DMS 273 (cell line): Measurements from ENCODE around the gene FGFBP3.

Experiments used
- DNase-seq: peaks from one replicate; lab custom pipeline; 2025; ENCODE audit not compliant: unreplicated experiment; lab: John Stamatoyannopoulos, UW

Gene FGFBP3, protein sequence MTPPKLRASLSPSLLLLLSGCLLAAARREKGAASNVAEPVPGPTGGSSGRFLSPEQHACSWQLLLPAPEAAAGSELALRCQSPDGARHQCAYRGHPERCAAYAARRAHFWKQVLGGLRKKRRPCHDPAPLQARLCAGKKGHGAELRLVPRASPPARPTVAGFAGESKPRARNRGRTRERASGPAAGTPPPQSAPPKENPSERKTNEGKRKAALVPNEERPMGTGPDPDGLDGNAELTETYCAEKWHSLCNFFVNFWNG

DNA sequence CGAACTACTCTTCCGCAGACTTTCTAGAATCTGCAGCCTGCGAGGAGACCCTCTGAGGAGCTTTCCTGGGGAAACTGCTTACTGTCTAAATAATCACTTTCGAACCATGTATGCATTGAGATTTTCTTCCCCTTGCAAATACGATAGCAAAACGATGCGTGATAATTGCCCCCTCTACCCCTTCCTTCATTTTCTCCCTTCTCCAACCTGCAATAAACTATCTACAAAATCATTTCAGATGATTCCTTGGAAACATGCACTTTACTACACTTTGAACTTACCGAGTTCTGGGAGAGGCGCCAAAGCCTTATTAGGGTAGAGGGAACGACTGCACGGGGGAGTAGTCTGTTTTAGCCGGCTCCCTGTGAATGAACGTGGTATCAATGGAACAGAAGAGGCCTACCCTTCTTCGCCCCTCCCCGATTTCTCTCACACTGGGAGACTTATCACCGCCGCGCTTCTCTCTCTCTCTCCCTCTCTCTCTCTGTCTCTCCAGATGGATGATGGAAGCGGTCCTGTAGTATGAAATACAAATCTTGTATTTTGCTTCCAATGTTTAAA lies at the start of gene FGFBP3:
Gene FGFBP3 (minus strand): TSS at position 370 of the 561 bp plus-strand sequence. CDS start 517 bp downstream, outside the sequence.
- peak; percentile 86 for DNase-seq

DNA sequence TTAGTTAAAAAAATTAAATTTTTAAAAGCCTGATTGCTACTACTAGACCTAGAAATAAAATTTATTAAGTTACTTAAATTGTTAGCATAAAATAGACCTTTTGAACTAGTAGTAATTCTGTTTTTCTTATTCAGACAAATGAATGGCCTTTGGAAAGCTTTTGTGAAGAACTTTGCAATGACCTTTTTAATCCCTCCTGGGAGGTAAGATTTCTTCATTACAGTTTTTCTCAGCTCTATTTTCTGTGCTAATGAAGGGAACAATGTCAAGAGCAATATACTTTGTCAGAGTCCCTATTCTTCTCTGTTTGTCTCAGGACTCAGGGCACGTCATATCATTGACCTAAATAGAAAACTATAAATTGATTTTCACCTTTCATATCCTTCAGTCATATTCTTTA lies 47.8 kb upstream of the FGFBP3 start:
- DNase-seq, result no peak

DNA sequence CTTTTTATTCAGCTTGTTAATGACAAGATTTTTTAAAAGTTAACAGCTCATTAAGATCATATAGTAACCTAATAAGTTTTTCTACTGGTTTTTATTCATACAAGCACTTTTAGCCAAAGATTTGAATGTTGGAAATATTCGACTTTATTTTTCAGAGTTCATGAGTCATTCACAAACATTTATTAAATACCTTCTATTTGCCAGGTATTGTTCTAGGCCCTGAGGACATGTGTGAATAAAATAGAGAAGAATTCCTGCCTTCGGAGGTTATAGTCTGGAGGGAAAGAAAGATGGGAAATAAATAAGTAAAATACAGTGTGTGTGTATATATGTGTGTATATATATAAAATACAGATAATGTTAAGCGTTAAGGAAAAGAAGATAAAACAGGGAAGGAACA lies 45.8 kb upstream of the FGFBP3 start:
- DNase-seq, result no peak

DNA sequence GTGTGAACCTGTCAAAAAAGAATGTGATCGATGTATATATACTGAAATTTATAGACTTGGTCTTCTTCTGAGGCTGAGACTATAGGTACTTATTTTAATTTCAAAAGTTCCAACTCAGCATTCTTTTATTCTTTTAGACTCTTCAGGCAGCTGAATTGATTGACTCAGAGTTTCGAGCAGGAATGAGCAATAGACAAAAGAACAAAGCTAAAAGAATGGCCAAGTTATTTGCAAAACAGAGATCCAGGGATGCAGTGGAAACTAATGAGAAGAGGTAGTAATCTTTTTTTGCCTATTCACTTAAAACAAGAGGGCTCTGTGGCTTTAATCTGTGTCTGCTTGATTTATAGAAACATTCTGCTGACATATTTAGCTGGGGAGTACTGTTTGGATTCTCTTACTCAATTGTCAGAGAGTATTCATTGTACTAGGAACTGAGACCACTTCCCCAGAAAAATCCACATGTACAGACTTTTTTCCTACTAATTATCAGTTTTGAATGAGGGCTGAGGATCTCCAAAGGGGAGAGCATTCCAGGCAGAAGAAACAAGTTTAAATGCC lies 44.4 kb upstream of the FGFBP3 start:
- DNase-seq, result no peak

DNA sequence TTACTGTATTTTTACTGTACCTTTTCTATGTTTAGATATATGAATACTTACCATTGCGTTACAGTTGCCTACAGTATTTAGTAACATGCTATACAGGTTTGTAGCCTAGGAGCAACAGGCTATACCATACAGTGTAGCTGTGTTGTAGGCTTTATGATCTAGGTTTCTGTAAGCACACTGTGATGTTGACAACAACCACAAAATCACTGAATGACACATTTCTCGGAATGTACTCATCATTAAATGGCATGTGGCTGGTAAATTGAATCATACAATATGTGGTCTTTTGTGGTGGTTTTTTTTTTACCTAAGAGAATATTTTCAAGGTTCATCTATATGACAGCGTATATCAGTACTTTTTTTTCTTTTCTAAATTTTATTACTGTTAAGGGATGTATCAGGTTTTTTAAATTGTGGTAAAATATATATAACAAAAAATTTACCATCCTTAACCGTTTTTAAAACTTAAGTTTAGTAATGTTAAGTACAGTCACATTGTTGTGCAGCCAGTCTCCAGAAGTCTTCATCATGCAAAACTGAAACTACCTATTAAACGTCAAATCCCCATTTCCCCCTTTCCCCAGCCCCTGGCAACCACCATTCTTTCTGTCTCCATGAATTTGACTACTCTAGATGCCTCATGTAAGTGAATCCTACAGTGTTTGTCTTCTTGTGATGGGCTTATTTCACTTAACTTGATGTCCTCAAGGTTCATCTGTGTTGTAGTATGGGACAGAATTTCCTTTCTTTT lies 35.8 kb upstream of the FGFBP3 start:
- no peak for DNase-seq

DNA sequence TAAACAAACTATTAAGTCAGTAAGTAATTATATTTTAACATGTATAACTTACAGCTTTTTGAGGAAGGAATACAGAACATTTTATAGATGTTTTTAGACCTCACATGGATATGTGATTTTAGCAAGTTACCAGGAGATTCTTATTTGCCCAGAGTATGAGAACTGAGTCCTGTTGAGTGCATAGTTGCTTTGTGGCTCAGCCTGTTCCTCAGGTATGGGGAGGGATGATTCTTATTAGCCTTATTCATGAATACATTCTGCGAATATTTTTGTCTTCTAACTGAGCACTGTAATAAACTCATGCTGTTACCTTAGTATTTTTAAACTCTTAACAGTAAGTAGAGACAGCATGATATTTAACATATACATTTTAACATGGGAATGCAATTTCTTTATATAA lies 32.1 kb upstream of the FGFBP3 start:
- DNase-seq, result no peak

DNA sequence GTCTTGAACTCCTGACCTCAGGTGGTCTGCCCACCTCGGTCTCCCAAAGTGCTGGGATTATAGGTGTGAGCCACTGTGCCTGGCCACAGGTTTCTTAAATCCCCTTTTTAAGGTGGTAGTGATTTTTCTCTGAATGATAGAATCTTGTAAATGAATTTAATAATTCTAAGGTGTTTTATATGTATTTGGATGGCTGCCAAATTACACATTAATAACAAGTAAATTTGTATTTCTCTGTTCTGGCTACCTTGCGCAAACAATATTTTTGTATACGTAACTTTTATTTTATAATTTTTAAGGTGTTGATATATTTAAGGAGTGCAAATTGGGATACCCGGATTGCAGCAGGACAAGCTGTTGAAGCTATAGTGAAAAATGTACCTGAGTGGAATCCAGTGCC lies 30.4 kb upstream of the FGFBP3 start:
- no peak for DNase-seq

DNA sequence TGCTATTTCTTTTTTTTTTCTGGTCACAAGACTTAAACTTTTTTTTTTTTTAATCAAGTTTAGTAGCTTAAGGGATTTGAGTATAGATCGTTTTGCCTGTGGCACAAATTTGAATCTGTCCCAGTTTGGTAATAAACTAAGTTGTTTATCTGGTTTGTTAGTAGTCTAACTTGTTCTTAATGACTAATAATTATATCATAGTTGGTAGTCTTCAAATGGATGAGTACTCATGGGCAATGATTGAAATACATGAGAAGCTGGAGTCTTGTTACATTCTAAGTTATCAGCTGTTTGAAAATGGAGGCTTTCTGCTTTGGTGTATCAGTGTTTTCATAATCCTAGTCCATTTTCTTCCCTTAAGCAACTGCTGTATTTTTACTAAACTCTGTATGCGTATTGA lies 26.6 kb upstream of the FGFBP3 start:
- no peak for DNase-seq

DNA sequence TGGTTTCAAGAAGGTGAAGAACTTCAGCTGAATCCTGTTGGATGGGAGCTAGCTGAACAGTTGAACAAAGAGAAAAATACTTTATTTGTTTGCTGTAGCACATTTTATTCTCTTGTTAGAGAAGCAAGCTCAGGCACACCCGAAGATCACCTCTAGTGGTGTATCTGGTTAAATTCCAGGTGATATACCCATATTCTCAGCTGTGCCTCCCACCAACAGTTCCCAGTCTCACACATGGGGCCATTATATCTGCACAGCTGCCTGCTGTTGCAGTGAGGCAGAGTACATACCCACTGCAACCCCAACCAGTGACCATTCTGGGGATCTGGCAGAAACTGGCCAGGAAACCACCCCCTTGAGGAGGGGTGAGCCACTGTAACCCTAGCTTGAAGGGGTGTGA lies 23.5 kb upstream of the FGFBP3 start:
- no peak for DNase-seq

DNA sequence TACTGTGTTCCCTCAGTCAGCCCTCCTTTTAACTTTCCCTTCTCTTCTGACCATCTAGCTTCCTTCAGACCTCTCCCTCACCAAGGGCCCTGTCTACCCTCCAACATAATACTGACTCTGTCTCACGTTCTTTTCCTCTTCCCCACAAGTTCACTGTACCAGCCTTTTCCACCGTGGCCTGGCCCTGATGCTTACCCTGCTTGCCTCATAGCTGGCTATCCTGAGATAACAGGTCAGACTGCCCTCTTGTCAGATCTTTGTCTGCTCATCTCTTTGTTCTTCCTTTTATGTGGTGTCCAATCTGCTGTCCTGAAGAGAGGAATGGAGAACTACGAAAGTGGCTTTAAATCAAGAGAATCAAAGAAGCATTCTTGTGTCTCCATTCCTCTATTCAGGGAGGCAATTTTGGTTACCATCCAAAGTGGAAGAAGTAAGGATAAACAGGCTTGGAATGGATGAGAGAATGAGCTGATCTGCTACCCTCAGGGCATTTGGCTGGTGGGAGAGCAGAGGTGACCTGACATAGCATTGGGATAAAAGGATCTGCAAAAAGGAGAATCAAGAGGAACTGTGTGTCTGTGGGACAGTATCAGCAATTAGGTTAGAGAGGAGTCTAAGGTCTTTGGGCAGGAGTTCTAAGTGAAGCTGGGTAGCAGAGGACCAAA lies 22.4 kb upstream of the FGFBP3 start:
- DNase-seq, result no peak

DNA sequence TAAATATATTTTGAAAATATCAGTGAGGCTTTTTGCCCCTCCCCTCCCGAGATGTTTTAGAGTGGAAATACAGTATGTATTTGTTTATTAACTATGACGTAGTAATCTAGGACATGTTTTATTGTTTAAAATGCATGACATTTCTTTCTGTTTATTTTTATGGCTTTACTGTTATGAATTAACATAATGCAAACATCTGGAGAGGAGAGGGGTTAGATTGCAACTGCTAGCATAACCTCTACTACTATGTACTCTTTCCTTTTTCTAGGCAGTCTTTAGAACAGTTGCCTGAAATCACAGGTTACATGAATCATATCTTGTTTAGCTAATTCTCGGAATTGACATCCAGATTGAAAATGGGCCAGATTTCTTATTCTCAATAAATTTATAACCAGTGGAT lies 21.7 kb upstream of the FGFBP3 start:
- DNase-seq, result no peak

DNA sequence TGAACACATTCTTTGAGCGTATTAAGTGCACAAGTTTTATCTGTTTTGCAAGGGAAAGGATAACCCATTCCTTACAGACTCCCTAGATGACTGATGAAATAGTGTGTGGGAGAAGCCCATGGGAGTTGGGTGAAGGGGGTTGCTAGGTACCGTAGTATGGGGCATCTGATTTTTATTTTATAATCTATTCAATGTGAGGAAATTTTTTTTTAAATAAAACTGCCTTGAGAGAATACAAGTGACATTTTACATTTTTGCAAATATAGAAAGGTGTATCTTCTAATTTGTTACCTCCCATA lies 15.7 kb upstream of the FGFBP3 start:
- DNase-seq, result no peak

DNA sequence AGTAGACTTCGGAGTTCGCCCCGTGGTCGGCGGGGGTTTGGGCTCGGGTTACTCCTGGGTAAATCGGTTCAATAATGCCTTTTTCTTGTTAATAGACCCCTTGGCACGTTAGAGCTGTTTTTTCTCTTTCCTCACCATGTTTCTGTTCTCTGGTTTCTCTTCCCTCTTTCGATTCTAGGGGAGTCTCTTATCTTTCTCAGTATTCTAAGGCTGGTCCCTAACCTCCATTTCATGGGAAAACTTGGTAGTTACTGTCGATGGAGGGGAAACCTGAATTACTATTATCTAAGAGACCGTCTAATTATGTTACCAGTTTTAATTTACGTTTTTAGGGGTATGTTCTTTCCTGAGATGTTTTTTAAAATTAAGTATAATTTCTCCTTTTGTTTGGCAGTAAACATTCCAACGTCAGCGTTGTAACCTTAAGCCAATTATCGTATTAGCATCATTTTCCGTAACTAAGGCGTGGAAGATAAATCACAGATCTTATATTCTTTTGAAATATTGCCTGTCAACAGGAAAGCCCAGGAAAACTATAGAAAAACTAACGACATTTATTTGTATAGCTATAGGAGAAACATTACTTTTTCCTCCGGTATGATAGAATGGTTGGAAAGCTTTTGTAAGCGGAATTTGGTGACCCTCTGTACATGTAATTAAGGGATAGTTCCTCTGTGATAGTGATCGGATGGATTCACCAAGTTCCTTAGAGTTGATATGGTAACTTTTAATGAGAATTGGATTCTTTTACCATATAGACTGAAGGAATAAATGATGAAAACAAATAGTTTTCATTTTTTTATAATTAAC lies 15.1 kb upstream of the FGFBP3 start:
- peak; percentile 23 for DNase-seq

DNA sequence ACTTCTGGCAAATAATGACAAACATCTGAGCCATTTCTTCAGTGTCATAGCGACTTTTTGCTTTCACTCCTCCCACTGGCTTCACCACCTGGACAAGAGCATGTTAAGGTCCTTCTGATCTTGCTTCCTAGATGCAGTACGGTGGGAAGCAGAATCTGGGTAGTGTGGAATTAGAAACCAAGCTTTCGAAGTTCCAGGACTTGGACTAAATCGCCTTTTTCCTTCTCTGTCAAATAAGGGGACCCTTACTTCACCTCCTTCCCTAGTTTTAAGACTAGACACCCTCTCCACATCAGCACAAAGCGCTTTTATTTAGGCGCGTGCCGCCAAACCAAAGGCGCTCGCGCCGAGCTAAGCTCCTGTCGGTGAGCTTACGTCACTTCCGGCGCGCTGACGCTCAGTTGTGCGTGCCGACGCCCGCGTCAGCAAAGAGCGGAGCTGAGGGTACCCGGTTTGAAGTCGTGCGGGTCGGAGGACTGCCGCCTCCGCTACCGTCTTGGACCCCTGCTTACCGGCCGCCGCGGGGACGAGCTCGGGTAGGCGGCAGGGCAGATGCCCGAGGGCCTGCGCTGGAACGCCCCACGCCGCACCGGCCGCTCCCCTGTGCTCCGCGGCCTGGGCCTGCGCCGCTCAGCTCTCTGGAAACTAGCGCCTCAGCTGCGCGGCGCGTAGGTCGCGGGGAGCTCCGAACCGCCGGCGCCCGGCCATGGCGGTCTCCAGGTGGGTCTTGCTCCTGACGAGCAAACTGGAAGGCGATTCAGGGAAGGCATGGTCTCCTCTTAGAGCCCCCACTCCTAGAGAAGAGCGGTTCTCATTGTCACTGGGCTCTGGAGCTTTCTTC lies 14.3 kb upstream of the FGFBP3 start, which contains the start of gene BTAF1:
Gene BTAF1 (plus strand): TSS at position 400 of the 841 bp plus-strand sequence. CDS start 307 bp downstream, at position 707.
- DNase-seq, result peak; percentile 95

DNA sequence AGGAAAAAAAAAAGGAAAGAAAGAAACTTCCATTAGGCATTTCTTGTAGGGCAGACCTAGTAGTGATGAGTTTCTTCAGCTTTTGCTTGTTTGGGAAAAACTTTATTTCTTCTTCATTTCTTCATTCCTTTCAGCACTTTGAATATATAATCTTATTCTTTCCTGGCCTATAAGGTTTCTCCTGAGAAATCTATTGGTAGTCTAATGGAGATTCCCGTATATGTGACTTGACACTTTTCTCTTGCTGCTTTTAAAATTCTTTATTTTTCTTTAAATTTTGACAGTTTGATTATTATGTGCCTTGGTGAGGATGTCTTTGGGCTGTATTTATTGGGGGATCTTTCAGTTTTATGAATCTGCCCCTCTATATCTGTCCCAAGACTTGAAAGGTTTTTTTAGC lies 10.4 kb upstream of the FGFBP3 start:
- no peak for DNase-seq

DNA sequence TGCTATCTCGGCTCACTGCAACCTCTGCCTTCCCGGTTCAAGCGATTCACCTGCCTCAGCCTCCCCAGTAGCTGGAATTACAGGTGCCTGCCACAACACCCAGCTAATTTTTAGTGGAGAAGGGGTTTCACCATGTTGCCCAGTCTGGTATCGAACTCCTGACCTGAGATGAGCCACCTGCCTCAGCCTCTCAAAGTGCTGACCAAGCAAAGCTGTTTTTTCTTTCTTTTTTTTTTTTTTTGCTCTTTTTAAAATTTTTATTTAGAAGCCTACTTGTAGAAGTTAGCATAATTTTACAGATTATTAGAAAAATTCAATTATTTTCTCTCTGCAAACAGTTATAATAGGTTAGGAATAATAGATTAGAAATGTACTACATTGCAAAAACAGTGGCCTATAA lies 1.2 kb upstream of the FGFBP3 start:
- no peak for DNase-seq

DNA sequence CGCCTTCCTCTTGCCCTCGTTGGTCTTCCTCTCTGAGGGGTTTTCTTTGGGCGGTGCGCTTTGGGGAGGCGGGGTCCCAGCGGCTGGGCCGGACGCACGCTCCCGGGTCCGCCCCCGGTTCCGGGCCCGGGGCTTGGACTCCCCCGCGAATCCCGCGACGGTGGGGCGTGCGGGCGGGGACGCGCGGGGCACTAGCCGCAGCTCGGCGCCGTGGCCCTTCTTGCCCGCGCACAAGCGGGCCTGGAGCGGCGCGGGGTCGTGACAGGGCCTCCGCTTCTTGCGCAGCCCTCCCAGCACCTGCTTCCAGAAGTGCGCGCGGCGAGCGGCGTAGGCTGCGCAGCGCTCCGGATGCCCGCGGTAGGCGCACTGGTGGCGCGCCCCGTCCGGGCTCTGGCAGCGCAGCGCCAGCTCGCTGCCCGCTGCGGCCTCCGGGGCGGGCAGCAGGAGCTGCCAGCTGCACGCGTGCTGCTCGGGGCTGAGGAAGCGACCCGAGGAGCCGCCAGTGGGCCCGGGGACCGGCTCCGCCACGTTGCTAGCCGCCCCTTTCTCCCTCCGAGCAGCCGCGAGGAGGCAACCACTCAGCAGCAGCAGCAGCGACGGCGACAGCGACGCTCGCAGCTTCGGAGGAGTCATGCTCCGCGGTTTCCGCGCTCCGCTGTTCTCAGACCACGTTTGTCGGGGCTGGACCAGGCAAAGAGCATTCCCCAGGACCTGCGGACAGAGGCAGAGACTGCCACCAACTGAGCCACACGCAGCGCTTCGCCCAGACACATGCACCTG lies 759 bp downstream of the FGFBP3 start:
- peak; percentile 84 for DNase-seq

DNA sequence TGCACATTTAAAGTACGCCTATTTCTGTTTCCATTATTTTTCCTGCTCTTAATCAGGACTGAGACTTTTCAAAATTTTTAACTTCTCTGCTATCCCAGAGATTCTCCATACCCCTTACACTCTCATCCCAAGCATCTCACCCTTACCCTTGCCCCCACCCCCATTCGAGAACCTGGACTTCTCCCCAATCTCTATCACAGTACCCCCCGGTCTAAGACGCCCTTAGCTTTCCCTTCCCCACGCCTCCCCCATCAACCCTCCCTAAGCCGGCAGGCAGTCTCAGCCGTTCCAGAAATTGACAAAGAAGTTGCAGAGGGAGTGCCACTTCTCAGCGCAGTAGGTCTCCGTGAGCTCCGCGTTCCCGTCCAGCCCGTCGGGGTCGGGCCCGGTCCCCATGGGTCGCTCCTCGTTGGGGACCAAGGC lies 1.4 kb downstream of the FGFBP3 start:
- DNase-seq, result no peak

DNA sequence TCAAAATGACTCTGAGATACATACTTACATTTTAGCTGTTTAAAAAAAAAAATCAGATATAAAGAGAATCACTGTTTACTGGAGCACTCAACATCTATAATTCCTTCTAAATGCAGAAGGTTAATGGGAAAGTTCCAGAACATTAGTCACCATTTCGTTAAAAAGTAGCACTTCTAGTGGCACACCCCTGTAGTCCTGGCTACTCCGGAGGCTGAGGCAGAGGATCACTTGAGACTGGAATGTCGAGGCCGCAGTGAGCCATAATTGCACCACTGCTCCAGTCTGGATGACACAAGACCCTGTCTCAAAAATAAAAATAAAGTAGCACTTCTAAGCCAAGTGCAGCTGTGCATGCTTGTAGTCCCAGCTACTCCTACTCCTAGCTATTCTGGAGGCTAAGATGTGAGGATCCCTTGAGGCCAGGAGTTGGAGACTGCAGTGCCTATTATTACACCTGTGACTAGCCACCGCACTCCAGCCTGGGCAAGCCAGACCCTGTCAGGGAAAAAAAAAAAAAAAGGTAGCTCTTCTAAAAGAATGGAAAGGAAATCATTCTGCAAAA lies 2.2 kb downstream of the FGFBP3 start:
- DNase-seq, result no peak
